ENCODE results near the gene FAM124A.

DNA sequence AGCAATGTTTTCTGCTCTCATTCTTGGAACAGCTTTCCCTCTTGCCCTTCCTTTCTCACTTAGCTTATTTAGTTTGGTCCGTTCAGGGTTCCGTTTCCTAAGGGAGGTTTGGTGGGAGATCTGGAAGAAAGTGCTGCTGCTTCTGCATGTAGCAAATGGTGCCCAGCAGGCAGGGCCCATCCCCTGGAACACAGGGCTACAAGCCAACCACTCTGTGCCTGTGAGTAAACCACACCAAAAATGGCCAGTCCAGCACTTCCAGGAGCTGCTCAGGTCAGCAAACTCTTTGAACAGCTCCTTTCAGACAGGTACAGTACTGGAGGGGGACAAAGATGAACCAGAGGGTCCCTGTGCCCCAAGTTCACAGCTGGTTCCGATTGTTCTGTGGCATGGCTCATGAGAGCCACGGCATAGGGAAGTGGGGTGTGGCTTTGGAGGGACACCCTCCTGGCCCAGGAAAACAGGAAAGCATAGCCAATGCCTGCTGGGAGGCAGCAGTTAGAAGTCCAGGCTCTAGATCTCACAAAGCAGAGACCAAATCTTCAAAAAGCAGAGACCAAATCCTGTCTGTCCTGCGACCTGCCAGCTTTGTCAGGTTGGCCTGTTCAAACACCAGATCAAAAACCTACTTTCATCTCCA lies 39.5 kb downstream of the FAM124A start:
- TF ChIP-seq, protein P1, sequence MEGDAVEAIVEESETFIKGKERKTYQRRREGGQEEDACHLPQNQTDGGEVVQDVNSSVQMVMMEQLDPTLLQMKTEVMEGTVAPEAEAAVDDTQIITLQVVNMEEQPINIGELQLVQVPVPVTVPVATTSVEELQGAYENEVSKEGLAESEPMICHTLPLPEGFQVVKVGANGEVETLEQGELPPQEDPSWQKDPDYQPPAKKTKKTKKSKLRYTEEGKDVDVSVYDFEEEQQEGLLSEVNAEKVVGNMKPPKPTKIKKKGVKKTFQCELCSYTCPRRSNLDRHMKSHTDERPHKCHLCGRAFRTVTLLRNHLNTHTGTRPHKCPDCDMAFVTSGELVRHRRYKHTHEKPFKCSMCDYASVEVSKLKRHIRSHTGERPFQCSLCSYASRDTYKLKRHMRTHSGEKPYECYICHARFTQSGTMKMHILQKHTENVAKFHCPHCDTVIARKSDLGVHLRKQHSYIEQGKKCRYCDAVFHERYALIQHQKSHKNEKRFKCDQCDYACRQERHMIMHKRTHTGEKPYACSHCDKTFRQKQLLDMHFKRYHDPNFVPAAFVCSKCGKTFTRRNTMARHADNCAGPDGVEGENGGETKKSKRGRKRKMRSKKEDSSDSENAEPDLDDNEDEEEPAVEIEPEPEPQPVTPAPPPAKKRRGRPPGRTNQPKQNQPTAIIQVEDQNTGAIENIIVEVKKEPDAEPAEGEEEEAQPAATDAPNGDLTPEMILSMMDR (IDR thresholded peaks at IDR 0.05 in 2 of 3, conservative IDR thresholded peaks at IDR 0.05 in 1 of 3; ENCODE audit: borderline replicate concordance in 1 of 3, insufficient read depth in 1 of 3, low read depth in 2 of 3, low read length in 2 of 3): no peak
- TF ChIP-seq POLR2AphosphoS5 (IDR thresholded peaks at IDR 0.05; ENCODE audit: low read depth, low read length): no peak
- TF ChIP-seq RAD21 (IDR thresholded peaks at IDR 0.05; ENCODE audit: low read depth): no peak
- TF ChIP-seq POLR2A (IDR thresholded peaks at IDR 0.05; ENCODE audit: borderline replicate concordance, extremely low read depth, insufficient read depth, insufficient read length): no peak
- no peak for TF ChIP-seq SP1 (IDR thresholded peaks at IDR 0.05; ENCODE audit: low read depth)
- no peak for TF ChIP-seq JUND (IDR thresholded peaks at IDR 0.05)
- no peak for TF ChIP-seq EZH2 (IDR thresholded peaks at IDR 0.05)
- TF ChIP-seq, protein P2, sequence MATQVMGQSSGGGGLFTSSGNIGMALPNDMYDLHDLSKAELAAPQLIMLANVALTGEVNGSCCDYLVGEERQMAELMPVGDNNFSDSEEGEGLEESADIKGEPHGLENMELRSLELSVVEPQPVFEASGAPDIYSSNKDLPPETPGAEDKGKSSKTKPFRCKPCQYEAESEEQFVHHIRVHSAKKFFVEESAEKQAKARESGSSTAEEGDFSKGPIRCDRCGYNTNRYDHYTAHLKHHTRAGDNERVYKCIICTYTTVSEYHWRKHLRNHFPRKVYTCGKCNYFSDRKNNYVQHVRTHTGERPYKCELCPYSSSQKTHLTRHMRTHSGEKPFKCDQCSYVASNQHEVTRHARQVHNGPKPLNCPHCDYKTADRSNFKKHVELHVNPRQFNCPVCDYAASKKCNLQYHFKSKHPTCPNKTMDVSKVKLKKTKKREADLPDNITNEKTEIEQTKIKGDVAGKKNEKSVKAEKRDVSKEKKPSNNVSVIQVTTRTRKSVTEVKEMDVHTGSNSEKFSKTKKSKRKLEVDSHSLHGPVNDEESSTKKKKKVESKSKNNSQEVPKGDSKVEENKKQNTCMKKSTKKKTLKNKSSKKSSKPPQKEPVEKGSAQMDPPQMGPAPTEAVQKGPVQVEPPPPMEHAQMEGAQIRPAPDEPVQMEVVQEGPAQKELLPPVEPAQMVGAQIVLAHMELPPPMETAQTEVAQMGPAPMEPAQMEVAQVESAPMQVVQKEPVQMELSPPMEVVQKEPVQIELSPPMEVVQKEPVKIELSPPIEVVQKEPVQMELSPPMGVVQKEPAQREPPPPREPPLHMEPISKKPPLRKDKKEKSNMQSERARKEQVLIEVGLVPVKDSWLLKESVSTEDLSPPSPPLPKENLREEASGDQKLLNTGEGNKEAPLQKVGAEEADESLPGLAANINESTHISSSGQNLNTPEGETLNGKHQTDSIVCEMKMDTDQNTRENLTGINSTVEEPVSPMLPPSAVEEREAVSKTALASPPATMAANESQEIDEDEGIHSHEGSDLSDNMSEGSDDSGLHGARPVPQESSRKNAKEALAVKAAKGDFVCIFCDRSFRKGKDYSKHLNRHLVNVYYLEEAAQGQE (IDR thresholded peaks at IDR 0.05; ENCODE audit: low read depth): no peak
- no peak for TF ChIP-seq YY1 (IDR thresholded peaks at IDR 0.05; ENCODE audit: extremely low read depth, insufficient replicate concordance, low read depth, low read length)
- no peak for TF ChIP-seq TCF7L2 (IDR thresholded peaks at IDR 0.05; ENCODE audit: borderline replicate concordance, extremely low read depth, insufficient read depth, insufficient read length)
- TF ChIP-seq EZH2phosphoT487 (IDR thresholded peaks at IDR 0.05; ENCODE audit: borderline replicate concordance): no peak
- no peak for TF ChIP-seq CEBPB (IDR thresholded peaks at IDR 0.05; ENCODE audit: low read depth)
- TF ChIP-seq ZNF274 (IDR thresholded peaks at IDR 0.05; ENCODE audit: low read depth, low read length): no peak
- TF ChIP-seq, protein P3, sequence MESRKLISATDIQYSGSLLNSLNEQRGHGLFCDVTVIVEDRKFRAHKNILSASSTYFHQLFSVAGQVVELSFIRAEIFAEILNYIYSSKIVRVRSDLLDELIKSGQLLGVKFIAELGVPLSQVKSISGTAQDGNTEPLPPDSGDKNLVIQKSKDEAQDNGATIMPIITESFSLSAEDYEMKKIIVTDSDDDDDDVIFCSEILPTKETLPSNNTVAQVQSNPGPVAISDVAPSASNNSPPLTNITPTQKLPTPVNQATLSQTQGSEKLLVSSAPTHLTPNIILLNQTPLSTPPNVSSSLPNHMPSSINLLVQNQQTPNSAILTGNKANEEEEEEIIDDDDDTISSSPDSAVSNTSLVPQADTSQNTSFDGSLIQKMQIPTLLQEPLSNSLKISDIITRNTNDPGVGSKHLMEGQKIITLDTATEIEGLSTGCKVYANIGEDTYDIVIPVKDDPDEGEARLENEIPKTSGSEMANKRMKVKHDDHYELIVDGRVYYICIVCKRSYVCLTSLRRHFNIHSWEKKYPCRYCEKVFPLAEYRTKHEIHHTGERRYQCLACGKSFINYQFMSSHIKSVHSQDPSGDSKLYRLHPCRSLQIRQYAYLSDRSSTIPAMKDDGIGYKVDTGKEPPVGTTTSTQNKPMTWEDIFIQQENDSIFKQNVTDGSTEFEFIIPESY (IDR thresholded peaks at IDR 0.05; ENCODE audit: extremely low read depth, insufficient replicate concordance, low read length): no peak
